Adrenal gland (tissue), 12 donors: Measurements from ENCODE around the gene BSN. TPM values are rescaled to one million over a fixed set of nuclear protein-coding genes. Genes with fewer than 3 reads are reported as not detected.

Experiments used
- DNase-seq, 7 donors: peaks; one replicate each; pipeline ENCODE4 v3.0.0-alpha.2; 2019 to 2020
- H3K27ac ChIP-seq, 5 donors: fragments of 200-600 bp; sonication (generic) in 4 of 5; 1 replicate in 3 of 5; 2 replicates in 2 of 5; pipeline versions ENCODE4 v1.5.1 to v1.8.0; 2016 to 2020; ENCODE audit warnings: mild to moderate bottlenecking in 1 of 5
- H3K27me3 ChIP-seq: fragments of 200-600 bp; 2 replicates; pipeline ENCODE4 v1.8.0; 2021
- H3K36me3 ChIP-seq, 2 donors: fragments of 200-600 bp; replicated peaks in 1 of 2; 1 replicate in 1 of 2; 2 replicates in 1 of 2; pipeline versions ENCODE4 v1.5.1 to v1.8.0; 2018 to 2022
- H3K4me1 ChIP-seq, 2 donors: fragments of 200-600 bp; replicated peaks in 1 of 2; 1 replicate in 1 of 2; 2 replicates in 1 of 2; pipeline versions ENCODE4 v1.5.1 to v1.8.0; 2018 to 2021
- H3K4me3 ChIP-seq, 4 donors: fragments of 200-600 bp; sonication (generic) in 3 of 4; one replicate each; pipeline ENCODE4 v1.5.1; 2016 to 2018
- H3K9me3 ChIP-seq, 3 donors: fragments of 200-600 bp; sonication (generic) in 1 of 3; replicated peaks in 1 of 3; 1 replicate in 2 of 3; 2 replicates in 1 of 3; pipeline versions ENCODE4 v1.5.1 to v1.8.0; 2016 to 2021
- POLR2A ChIP-seq, 2 donors: fragments of 450-650 bp; IDR thresholded peaks; one replicate each; pipeline ENCODE4 v1.6.1; 2017; ENCODE audit warnings: antibody characterized with exemption in 2 of 2, mild to moderate bottlenecking in 2 of 2, moderate library complexity in 1 of 2
- WGBS, 4 donors: extraction: QIAGEN DNeasy Blood & Tissue Kit in 2 of 4; methylation state at CpG; one replicate each; pipeline versions ENCODE4 v1.1.5 to v1.1.7; 2013 to 2017; 5-methylcytosine and 5-hydroxymethylcytosine counted together
- intact Hi-C, 2 donors: fragments of 100-400 bp; cut with DNase I; formaldehyde crosslinking; loops; one replicate each; pipeline versions ENCODE4 v1.14.1 to v1.15.0; 2022 to 2023
- polyA plus RNA-seq, 3 donors: library from polyadenylated mRNA; stranded (reverse); fragments of 200-250 nt in 2 of 3; fragments of 350-450 nt in 1 of 3; fragmentation: Illumina TruSeq in 1 of 3; extraction: RNeasy Lipid Tissue Mini Kit (QIAGEN cat#74804) in 1 of 3; gene quantifications; one replicate each; pipeline ENCODE4 v1.2.3, GENCODE V29; 2013 to 2014
- total RNA-seq, 9 donors: library from RNA; depleted of rRNA in 4 of 9; stranded (reverse); fragments of >200 nt in 4 of 9; fragments of 120-200 nt in 1 of 9; fragmentation: NEBNext Ultra II Directional in 1 of 9; extraction: Animal tissue kit (Norgen Biotek cat#: 25700) in 1 of 9; gene quantifications; one replicate each; pipeline versions ENCODE4 v1.1.0 to v1.2.4, GENCODE V29; 2013 to 2023
- TF ChIP-seq, protein P1 (sequence below), 6 experiments: fragments of 450-650 bp in 4 of 6; fragments of 200-600 bp in 2 of 6; sonication (generic) in 1 of 6; IDR thresholded peaks; 1 replicate in 5 of 6; 2 replicates in 1 of 6; pipeline versions ENCODE4 v1.5.1 to v1.8.0; 2016 to 2021; ENCODE audit warnings: antibody characterized with exemption in 6 of 6, mild to moderate bottlenecking in 2 of 6, moderate library complexity in 1 of 6
- donor health status: healthy with polysubstance abuse.
- donor health status: Bipolar disorder and iron deficiency.
- donor health status: DM: yes; HTN: yes; CAD: no.
- donor health status: DM: no; HTN: no; CAD: no.
- donor health status: DM: no; HTN: no; CAD: no.
- donor health status: DM: yes; HTN: yes; CAD: no.

BSN gene
- total and polyA plus RNA-seq, 12 donors: 0.27 to 4.6 (median 1.5) TPM

DNA sequence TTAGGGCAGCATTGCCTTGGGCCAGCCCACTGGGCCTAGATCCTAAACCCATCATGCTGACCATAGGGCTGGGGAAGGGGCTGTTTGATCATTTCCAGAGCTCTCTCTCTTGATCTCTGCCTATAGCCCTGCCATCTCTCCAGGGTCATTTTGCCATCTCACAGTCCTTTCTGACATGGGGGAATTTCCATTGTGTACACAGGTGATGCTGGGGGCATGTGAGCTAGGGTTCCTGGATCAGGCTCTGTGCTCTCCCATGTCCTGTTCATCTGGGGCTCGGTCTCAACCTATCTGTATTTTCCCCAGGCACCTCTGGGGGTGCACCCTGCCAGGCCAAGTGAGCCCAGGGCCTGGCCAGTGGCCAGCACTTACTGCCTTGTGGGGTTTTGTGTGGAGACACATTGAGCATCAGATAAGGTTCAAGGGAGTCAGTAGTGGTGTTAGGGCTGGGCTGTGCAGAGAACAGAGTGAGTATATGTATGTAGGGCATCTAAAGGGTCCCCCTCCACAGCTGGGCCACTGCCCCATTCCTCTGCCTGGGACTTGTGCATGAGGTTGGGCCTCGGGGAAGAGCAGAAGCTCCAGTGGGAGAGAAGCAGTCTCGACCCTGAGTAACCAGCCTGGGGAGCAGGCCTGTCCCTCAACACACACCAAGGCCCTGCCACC is 94.2 kb downstream of the BSN start:
- whole genome bisulfite sequencing, 4 donors: 80 to 90% (median 86%) methylated on average over 2 to 3 of the region's 3 CpGs
- H3K27ac ChIP-seq: peak overlapping the region in 1 of 5 donors; percentile 26
- no peaks in the 10 kb centered on the region for H3K27me3 ChIP-seq
- no peaks in the 10 kb centered on the region for H3K4me1 ChIP-seq
- H3K9me3 ChIP-seq: no peaks in the 10 kb centered on the region
- intact Hi-C loops: no loop called here
- no peak for DNase-seq
- H3K4me3 ChIP-seq: no peak overlapping the region
- no peak for TF ChIP-seq POLR2A (IDR thresholded peaks at IDR 0.05)
- TF ChIP-seq, protein P1, sequence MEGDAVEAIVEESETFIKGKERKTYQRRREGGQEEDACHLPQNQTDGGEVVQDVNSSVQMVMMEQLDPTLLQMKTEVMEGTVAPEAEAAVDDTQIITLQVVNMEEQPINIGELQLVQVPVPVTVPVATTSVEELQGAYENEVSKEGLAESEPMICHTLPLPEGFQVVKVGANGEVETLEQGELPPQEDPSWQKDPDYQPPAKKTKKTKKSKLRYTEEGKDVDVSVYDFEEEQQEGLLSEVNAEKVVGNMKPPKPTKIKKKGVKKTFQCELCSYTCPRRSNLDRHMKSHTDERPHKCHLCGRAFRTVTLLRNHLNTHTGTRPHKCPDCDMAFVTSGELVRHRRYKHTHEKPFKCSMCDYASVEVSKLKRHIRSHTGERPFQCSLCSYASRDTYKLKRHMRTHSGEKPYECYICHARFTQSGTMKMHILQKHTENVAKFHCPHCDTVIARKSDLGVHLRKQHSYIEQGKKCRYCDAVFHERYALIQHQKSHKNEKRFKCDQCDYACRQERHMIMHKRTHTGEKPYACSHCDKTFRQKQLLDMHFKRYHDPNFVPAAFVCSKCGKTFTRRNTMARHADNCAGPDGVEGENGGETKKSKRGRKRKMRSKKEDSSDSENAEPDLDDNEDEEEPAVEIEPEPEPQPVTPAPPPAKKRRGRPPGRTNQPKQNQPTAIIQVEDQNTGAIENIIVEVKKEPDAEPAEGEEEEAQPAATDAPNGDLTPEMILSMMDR (IDR thresholded peaks at IDR 0.05): no peak
- H3K36me3 ChIP-seq: no peaks in the 10 kb centered on the region

- 86 to 100% (median 100%) methylated on average over 1 of the region's 1 CpG; no CpG with 5 or more reads in 1 of the 4 donors for WGBS, 4 donors
- H3K36me3 ChIP-seq: no peaks in the 10 kb centered on the region
Measured at GRCh38 chr3:49649576-49649975, 95.3 kb downstream of the BSN start.

GRCh38 chr3:49650177-49650576 is 95.9 kb downstream of the BSN start:
- no peaks in the 10 kb centered on the region for H3K27me3 ChIP-seq
- no peaks in the 10 kb centered on the region for H3K9me3 ChIP-seq
- 65 to 86% (median 72%) methylated on average over 1 of the region's 1 CpG for WGBS, 4 donors
- no peak for TF ChIP-seq POLR2A (IDR thresholded peaks at IDR 0.05)
- TF ChIP-seq, protein P1 (IDR thresholded peaks at IDR 0.05): no peak
- H3K27ac ChIP-seq: no peak overlapping the region
- no peaks in the 10 kb centered on the region for H3K4me1 ChIP-seq
- H3K4me3 ChIP-seq: no peak overlapping the region
- no peak for DNase-seq
- H3K36me3 ChIP-seq: no peaks in the 10 kb centered on the region
- intact Hi-C loops: no loop called here

More at GRCh38 chr3:49649576-49649975, 95.3 kb downstream of the BSN start:
- Histone ChIP-seq H3K4me1 (no peaks in the 10 kb centered on the region), H3K27me3 (no peaks in the 10 kb centered on the region), H3K27ac (no peak overlapping the region), H3K9me3 (no peaks in the 10 kb centered on the region), H3K4me3 (no peak overlapping the region)
- intact Hi-C loops: no loop called here
- no peak for DNase-seq
- TF ChIP-seq, protein P1 (IDR thresholded peaks at IDR 0.05): no peak
- no peak for TF ChIP-seq POLR2A (IDR thresholded peaks at IDR 0.05)

DNA sequence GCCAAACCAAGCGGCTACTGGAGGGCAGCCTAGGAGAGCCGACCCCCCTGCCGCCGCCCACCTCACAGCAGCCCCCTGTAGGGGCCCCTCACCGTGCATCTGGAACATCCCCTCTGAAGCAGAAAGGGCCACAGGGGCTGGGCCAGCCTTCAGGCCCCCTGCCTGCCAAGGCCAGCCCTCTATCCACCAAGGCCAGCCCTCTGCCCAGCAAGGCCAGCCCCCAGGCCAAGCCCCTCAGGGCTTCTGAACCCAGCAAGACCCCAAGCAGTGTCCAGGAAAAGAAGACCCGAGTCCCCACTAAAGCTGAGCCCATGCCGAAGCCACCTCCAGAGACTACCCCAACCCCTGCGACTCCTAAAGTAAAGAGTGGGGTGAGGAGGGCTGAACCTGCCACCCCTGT is 96.4 kb downstream of the BSN start:
- Histone ChIP-seq H3K4me3 (no peak overlapping the region), H3K4me1 (no peaks in the 10 kb centered on the region), H3K27ac (no peak overlapping the region), H3K9me3 (no peaks in the 10 kb centered on the region), H3K36me3 (no peaks in the 10 kb centered on the region), H3K27me3 (no peaks in the 10 kb centered on the region)
- DNase-seq: no peak
- TF ChIP-seq, protein P1 (IDR thresholded peaks at IDR 0.05): no peak
- no peak for TF ChIP-seq POLR2A (IDR thresholded peaks at IDR 0.05)
- intact Hi-C loops: no loop called here
- WGBS, 4 donors: 73 to 80% (median 78%) methylated on average over 7 to 8 of the region's 8 CpGs
